ENCODE data around the gene C13orf46.

Gene C13orf46

GRCh38 chr13:113939129-113939943 lies 34.5 kb downstream of the C13orf46 start:
- no peak for DNase-seq (ENCODE audit: low read depth in 2 of 2)

GRCh38 chr13:113938716-113939115 lies 35.2 kb downstream of the C13orf46 start:
- no peak for DNase-seq (ENCODE audit: low read depth in 2 of 2)

DNA sequence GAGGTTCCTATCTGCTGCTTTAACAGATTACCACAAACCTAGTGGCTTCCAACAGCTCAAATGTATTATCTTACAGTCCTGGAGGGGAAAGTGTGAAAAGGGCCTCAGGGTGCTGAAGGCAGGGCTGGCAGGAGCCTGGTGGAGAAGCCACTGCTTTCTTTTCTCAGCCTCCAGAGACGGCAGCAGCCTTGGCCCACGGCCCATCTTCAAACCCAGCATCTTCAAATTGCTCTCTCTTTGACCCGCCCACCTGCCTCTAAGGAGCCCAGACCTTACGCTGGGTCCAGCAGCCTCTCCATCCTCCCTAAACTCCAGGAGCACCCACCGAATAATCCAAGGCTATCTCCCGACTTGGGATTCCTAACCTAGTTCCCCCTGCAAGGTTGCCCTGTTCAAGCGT lies 35.6 kb downstream of the C13orf46 start:
- DNase-seq (ENCODE audit: low read depth in 2 of 2): no peak

DNA sequence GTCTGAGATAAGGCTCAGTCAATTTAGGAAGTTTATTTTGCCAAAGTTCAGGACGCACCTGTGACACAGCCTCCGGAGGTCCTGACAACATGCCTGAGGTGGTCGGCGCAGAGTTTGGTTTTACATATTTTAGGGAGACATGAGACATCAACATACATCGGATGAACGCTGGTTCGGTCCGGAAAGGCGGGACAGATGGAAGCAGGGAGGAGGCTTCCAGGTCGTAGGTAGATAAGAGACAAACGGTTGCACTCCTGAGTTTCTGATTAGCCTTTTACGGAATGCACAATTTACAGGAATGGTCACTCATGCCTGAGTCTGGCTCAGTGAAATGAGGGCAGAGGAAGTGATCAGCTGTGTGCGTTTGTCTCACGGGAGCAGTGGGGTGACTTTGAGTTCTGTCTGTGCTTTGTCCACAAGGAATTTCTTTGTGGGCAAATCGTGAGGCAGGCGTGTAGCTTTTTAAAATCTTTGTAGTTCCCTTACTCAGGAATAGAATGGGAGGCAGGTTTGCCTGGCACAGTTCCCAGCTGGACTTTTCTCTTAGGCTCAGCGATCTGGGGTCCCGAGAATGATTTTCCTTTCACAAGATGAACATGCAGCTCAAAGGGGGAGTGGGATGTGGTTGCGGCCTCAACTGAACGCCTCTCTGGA lies 36.2 kb downstream of the C13orf46 start:
- DNase-seq (ENCODE audit: low read depth in 2 of 2): no peak

DNA sequence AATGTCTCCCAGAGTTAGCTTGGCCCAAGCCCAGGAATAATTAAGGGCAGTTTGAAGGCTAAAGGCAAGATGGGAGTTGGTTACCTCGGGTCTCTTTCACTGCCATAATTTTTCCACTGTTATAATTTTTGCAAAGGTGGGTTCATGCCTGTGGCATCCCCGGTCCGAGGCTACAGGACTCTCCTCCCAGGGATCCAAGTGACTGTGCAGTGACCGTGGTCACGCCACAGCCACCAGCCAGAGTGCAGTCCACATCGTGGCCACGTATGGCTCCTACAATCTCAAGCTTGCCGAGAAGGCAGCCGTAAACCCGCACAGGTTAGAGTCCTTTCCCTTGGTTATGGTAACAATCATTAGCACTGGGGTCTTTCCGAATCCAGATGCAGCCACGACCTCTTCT lies 36.8 kb downstream of the C13orf46 start:
- no peak for DNase-seq (ENCODE audit: low read depth in 2 of 2)

DNA sequence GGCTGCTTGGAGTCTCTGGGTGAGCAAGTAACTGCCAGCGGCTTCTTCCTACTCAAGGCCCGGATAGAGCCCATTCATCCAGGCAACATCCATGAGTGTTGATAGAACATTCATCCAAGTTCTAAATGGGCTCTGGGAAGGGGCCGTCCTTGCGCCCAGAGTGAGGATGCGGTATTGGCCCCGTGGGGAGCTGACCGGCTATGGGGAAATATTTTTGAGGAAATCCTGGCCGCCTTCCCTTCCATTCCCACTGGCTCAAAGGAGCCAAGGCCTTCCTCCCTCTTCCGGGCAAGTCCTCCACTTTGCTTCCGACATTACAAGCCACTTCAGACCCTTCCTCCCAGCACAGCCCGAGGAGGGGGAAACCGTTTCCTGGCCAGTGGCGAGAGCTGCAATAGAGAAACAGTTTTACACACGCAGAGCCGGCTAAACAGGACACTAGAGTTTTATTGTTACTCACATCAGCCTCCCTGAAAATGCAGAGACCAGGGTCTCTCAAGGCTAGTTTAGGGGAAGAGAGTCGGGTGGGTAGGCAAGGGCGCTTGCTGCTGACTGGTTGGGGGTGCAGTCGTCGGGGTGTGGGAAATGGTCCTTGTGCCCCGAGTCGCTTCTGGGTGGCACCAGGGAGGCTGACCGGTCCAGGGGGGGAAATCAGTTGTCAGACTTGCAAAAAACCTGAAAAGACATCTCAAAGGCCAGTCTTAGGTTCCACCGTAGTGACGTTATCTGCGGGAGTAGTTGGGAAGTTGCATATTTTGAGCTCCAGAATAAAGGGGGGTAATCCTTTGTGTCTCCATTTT lies 37.5 kb downstream of the C13orf46 start:
- no peak for DNase-seq (ENCODE audit: low read depth in 2 of 2)

DNA sequence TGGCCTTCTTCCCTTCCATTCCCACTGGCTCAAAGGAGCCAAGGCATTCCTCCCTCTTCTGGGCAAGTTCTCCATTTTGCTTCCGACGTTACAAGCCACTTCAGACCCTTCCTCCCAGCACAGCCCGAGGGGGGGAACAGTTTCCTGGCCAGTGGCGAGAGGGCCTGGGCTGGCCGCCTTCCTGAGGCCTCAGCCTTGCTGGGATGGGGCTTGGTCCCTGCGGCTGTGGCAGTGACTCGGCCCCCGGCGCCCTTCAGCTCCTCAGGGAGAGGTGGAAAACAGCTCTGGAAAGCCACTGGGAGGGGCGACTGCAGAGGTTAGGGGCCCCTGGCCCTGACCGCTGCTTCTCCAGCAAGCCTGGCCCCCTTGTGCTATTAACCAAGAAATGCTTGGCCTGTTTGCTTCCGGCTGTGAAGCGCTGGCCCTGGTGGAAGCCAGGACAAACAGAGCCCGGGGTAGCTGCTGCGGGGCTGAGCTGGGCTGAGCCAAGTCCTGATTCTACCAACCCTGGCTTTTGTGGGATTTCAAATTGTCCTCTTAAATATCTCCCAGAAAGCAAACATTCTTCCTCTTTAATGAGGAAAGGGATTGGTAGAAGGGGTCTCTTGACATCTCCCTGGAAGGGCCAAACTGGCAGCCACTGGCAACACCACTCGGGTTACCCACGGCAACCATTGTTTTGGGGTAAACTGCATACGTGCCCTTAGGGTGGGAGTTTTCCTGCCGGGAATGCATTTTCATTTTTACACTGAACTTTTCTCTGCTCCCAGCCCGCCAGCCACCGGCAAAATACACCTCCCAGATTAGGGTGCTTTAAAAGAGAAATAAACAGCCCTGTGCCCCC lies 38.7 kb downstream of the C13orf46 start:
- DNase-seq (ENCODE audit: low read depth in 2 of 2): no peak

GRCh38 chr13:113934576-113934975 lies 39.3 kb downstream of the C13orf46 start:
- no peak for DNase-seq (ENCODE audit: low read depth in 2 of 2)

GRCh38 chr13:113933901-113934300 lies 40.0 kb downstream of the C13orf46 start:
- no peak for DNase-seq (ENCODE audit: low read depth in 2 of 2)

- no peak for DNase-seq (ENCODE audit: low read depth in 2 of 2)
Observed at GRCh38 chr13:113931841-113932459, 41.9 kb downstream of the C13orf46 start.

GRCh38 chr13:113930671-113931637 lies 42.9 kb downstream of the C13orf46 start:
- peak in 1 of 2 donors; percentile 26 for DNase-seq (ENCODE audit: low read depth in 2 of 2)

DNA sequence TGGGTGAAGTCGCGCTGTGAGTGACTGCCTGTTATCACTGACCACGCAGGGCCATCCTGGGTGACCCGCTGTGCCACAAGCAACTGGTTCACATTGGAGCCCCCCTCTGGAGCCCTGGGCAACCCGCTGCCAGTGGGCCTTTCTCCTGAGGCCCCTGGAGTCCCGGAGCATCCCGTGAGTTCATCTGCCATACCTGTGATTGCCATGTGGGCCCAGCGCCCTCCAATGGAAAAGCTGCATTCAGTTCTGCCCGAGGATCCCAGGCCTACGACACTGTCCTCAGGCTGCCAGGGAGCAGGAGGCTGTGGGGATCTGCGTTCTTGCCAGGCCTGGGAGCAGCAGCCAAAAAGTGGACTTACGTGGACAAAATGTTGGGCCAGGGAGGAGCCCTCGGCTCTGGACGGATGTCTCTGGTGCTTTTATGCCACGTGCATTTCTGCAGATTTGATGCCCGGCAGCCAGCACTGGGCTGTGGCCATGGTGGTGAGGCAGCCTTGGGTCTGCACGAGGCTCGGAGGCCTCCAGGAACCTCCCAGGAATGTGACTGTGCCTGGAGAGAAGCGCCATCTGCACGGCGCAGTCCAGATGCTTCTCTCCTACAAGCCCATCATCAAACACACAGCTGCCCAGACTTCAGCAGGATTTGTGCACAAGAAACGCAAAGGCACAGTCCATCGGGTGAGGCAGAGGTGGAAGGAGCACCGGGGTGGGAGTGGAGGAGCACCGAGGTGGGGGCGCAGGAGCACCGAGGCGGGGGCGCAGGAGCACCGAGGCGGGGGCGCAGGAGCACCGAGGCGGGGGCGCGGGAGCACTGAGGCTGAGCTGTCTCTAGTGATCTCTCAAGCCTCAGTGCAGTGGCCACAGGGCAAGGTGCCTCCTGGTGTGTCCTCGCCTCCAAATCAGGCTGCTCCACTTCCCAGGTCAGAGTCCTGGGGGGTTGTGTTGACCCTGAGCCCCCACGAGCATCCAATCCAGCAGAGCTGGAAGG lies 44.0 kb downstream of the C13orf46 start:
- no peak for DNase-seq (ENCODE audit: low read depth in 2 of 2)

DNA sequence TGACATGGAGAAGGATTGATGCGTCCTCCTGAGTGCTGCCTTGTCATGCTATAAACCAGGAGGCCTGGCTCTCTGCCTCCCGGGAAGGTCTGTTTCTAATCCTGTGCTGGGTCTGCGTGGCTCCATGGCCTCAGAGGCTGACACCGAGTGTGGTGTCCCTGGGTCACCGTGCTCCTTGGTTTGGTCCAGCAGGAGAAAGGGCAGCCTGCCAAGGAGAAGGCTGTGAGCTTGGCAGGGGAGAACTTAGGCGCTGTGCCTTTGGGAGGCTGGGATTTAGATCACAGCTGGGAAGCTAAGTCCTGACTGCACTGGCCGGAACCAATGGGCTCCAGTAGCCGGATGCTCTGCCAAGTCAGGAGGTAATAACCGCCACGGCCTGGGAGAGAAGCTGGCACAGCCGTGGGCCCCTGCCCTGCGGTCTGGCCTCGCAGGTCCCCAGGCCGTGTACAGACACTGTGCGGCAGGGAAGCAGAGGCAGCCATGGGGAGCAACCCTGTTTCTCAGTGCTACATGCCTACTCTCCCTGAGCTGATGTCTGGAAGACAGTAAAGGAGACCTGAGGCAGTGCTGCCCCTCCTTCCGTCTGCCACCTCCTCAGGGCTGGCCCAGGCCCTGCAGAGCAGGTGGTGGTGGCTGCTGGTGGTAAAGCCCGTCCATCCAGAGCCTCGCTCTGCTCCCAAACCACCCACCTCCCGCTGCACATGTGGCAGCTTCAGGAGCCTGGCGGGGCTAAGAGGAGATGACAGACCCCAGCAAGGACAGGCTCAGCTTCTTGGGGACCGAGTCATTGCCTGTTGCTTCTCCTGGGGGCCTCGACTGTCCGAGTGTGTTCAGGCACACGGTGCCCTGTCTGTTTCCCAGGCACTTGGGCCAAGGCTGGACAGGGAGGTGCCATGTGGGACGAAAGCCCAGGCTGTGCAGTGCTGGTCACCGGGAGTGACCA lies 44.9 kb downstream of the C13orf46 start:
- DNase-seq (ENCODE audit: low read depth in 2 of 2): no peak

DNA sequence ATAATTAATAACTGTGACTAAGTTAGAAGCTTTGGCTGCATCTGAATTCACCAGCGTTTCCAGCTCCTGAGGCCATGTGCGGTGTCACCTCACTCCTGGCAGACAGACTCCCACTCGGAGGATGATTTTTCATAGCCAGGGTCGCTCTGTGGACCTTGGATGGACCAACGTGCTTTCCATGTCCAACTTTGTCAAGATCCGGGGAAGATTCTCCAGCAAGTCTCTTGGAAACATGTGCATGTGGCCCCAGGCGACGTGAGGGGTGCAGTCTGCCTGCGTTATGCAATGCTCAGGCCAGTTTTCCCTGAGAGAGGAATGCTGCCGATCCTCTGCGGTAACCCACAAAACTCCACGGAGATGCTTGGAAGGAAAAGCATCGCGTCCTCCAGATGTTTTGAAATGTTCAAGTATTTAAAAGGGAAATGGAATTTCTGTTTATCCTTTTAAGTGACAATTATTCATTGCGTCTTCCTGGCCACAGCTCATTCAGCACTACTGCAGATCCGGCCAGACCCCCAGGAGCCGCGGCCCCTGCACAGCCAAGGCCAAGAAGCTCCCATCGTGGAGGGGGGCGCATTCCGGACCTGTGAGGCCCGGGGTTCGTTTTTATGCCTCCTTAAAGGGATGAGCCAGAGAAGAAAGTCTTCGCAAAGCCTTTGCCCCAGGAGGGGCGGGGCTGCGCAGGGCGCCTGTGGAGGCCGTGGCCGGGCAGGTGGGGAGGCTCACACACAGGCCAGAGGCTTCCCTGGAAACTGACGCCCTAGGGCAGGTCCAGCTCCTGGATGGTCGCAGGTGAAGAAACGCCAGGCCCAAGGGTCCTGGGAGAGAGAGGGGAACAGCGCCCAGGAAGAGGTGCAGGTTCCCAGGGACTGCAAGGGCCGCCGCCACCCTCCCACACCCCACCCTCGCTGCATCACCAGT lies 46.0 kb downstream of the C13orf46 start:
- no peak for DNase-seq (ENCODE audit: low read depth in 2 of 2)

DNA sequence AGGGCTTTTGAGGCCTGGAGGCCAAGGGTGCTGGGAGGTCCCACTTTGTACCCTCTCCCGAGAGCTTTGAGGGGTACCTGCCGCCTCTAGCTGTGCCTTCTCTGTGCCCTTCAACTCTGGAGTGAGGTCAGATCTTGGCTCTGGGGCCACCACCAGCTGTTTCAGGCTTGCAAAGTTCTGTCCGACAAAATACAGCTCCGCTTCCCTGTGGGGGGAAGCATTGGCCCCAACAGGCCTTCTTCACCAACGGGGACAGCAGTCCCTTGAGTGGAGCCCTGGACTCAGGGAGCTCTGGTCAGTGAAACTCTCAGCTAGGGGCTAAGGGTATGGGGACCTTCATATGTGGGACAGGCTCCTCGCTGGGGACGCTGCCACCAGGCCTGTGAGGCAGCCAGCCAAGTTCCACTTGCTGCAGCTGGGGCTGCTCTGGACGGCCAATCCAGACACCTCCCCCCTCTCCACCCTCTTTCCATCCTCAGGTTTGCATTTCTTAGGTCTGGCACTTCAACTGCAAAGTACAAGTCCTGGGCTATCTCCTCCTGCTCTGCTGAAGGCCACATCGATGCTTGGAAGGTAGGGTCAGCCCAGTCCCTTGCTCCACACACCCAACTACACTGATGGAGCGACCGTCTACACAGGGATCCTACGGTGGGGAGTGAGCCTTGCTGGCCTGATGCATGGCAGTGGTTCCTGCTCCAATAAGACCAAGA lies 46.8 kb downstream of the C13orf46 start:
- no peak for DNase-seq (ENCODE audit: low read depth in 2 of 2)

DNA sequence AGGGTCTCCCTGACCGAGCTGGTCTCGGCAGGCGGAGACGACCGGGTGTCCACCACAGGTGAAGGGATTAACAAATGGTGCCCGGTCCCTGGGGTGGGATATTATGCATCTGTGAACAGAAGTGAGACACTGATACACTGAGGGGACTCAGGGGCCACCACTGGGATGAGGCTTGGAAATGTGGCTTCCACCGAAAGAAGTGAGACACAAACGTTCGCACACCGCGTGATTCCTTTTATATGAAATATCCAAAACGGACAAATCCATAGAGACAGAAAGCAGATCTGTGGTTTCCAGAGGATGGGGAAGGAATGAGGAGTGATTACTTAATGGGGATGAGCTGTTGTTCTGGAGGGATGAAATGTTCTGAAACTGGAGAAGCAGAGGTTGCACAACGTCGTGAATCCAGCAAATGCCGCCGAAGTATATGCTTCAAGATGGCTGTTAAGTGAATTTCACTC lies 47.5 kb downstream of the C13orf46 start:
- no peak for DNase-seq (ENCODE audit: low read depth in 2 of 2)
